ENCODE results near the gene EVPL.
A peak's percentile ranks its signal among the peaks of the same experiment; 100 is the strongest.

GRCh38 chr17:76056882-76057281 is 29.8 kb upstream of the EVPL start:
- TF ChIP-seq EZH2 (IDR thresholded peaks at IDR 0.05; ENCODE audit: low read depth, unreplicated experiment), result no peak
- TF ChIP-seq, protein P1, sequence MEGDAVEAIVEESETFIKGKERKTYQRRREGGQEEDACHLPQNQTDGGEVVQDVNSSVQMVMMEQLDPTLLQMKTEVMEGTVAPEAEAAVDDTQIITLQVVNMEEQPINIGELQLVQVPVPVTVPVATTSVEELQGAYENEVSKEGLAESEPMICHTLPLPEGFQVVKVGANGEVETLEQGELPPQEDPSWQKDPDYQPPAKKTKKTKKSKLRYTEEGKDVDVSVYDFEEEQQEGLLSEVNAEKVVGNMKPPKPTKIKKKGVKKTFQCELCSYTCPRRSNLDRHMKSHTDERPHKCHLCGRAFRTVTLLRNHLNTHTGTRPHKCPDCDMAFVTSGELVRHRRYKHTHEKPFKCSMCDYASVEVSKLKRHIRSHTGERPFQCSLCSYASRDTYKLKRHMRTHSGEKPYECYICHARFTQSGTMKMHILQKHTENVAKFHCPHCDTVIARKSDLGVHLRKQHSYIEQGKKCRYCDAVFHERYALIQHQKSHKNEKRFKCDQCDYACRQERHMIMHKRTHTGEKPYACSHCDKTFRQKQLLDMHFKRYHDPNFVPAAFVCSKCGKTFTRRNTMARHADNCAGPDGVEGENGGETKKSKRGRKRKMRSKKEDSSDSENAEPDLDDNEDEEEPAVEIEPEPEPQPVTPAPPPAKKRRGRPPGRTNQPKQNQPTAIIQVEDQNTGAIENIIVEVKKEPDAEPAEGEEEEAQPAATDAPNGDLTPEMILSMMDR (conservative IDR thresholded peaks at IDR 0.05; ENCODE audit: low read depth in 2 of 2), result 0 out of 4 replicates have a peak, but pooled peaks of 1 of the 2 experiments have one; percentile 3
- no peak for TF ChIP-seq EZH2phosphoT487 (IDR thresholded peaks at IDR 0.05; ENCODE audit: unreplicated experiment)
- no peak for TF ChIP-seq POLR2AphosphoS5 (IDR thresholded peaks at IDR 0.05; ENCODE audit: low read depth)
- TF ChIP-seq JUNB (IDR thresholded peaks at IDR 0.05; ENCODE audit: unreplicated experiment), result no peak
- TF ChIP-seq CREB1 (CRISPR knock-in tag; IDR thresholded peaks at IDR 0.05; ENCODE audit: low read depth), result no peak
- no peak for TF ChIP-seq REST (IDR thresholded peaks at IDR 0.05; ENCODE audit: unreplicated experiment)
- TF ChIP-seq NANOG (IDR thresholded peaks at IDR 0.05; ENCODE audit: borderline replicate concordance), result no peak
- TF ChIP-seq, protein P2, sequence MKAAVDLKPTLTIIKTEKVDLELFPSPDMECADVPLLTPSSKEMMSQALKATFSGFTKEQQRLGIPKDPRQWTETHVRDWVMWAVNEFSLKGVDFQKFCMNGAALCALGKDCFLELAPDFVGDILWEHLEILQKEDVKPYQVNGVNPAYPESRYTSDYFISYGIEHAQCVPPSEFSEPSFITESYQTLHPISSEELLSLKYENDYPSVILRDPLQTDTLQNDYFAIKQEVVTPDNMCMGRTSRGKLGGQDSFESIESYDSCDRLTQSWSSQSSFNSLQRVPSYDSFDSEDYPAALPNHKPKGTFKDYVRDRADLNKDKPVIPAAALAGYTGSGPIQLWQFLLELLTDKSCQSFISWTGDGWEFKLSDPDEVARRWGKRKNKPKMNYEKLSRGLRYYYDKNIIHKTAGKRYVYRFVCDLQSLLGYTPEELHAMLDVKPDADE (IDR thresholded peaks at IDR 0.05), result no peak
- TF ChIP-seq ZNF114 (CRISPR knock-in tag; IDR thresholded peaks at IDR 0.05), result no peak

All from GM23338 (cell line).